DMS 273 treated with DMSO at 0.1 percent for 48 hours (cell line): Measurements from ENCODE around the gene PSME1.

Experiments used
- DNase-seq: peaks from one replicate; lab custom pipeline; 2025; lab: John Stamatoyannopoulos, UW

Gene PSME1

DNA sequence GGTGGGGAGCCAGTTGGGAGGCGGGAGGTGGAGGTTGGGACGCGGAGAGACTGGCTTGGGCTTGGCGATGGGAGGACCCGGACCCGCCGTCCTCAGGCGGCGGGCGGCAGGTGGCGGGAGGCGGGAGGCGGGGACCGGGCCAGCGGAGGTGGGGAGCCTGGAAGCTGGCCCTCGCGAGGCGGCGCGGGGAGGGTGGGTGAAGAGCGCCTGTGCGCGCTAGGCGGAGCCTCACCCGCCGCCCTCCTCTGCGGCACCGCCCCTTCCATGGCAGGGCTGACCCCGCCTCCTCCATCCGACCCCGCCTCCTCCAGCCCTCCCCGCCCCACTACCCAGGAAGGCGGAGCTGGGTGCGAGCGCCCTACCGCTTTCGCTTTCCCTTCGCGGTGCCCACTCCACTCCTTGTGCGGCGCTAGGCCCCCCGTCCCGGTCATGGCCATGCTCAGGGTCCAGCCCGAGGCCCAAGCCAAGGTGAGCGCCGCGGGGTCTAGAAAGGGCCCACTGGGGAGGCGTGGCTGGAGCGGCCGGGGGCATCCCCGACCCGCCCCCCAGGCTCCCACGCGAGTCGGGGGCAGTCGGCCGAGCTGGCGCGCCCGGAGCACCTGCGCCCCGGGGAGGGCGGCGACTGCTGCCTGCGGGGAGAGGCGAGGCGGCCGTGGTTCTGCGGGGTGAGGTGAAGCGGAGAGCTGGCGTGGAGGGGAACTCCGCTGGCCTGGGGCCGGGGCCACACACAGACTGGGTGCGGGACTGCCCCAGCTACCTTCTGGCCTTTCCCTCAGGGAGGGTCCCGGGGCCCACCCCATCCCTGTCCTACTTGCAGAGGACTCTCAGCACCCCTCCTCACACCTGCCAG, at the start of gene PSME1:
PSME1 (plus strand) TSS at position 361 of the 850 bp plus-strand sequence; CDS start at position 430, 69 bp downstream.
- peak; percentile 67 for DNase-seq

DNA sequence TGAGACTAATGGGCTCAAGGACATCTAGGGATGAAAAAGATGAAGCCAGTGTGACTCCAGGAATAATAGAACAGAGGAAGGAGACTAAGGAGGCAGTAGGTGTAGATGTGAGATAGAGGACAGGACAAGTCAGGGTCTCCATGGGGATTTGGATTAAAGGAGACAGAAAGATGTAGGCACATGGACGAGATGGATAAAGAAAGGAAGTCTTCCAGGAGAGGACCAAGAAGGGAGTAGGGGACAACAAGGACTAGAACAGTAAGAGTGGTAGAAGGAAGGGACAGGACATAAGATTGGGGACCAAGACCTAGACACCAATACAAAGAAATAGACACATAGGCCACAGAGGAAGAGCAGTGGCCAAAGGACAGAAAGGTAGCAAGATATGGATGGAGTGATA, 49.0 kb upstream of the PSME1 start:
- no peak for DNase-seq

- DNase-seq, result no peak
Observed at GRCh38 chr14:24088095-24088494, 47.9 kb upstream of the PSME1 start.

DNA sequence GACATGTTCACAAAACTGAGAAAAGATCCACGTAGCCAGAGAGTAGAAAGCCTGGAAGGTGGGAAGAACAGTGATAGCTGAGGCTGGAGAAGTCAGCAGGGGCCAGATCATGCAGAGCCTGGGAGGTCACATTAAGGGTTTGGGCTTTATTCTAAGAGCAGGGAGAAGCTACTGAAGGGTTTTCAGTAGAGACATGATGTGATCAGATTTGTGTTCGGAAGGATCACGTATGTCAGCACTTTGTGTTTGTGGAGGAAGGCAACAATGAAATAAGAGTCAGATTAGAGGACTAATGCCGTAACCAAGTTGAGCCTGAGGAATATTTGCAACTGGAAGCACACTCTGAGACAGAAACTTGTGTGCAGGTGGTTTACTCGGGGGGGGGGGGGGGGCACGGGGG, 46.1 kb upstream of the PSME1 start:
- DNase-seq, result no peak

DNA sequence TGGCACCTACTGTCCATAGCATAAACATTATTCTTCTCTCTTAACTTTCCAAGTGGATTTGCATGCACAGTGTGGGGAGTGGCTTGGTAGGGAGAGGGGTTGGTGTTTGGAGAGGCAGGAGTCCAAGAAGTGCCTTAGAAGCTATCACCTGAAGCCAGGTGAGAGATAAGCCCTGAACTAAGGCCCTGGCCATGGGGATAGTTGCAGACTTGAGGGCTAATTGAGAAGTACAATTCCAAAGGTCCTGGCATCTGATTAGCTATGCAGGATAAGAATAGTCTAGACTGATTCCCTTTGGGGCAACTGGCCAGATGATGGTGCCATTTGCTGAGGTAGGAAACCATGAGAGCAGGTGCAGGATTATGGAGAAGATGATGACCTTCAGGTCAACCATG, 43.9 kb upstream of the PSME1 start:
- DNase-seq, result no peak

GRCh38 chr14:24092505-24093206, 43.3 kb upstream of the PSME1 start:
- DNase-seq, result no peak

GRCh38 chr14:24093207-24093900, 42.6 kb upstream of the PSME1 start:
- DNase-seq, result no peak

DNA sequence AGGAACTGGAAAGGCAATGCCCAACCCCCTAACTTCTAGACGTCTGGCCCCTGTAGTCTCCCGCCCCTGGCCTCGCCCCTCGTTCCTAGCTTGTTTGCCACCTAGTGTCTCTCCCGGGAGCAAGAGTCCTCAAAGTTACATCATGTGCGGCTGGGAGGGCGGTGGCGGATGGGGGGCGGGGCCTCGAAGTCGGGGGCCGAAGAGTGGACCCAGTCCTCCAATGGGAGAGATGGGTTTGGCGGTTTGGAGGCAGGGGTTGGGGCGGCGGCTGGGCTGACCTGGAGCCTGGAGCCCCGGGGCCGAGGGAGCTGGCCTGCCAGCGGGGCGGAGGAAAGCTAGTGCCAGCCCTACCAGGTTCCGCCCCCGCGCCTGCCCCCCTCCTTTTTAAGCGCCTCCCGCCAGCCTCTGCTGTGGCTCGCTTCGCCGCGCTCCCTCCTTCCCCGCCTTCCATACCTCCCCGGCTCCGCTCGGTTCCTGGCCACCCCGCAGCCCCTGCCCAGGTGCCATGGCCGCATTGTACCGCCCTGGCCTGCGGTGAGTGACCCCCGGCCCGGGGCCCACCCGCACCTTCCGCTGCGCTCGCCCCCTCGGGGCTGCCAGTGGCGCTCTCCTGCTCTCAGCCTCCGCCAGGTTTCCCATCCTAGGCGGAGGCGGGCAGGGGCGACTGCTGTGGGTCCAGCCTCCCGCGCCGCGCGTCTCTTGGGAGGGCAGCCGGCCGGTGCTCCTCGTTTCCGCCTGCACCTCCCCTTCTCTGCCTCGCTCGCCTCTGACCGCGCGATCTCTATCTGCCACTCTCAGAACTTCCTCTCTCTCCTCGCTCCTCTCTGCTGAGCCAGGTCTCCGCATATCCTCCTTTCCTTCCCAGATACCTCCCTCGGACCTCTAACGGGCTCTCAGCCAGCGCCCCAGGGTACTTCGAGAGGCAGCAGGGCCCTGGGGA, 41.8 kb upstream of the PSME1 start, which contains the start of gene PCK2:
PCK2 (plus strand) TSS at position 411 of the 940 bp plus-strand sequence; CDS start at position 506, 95 bp downstream.
- DNase-seq, result peak; percentile 73

DNA sequence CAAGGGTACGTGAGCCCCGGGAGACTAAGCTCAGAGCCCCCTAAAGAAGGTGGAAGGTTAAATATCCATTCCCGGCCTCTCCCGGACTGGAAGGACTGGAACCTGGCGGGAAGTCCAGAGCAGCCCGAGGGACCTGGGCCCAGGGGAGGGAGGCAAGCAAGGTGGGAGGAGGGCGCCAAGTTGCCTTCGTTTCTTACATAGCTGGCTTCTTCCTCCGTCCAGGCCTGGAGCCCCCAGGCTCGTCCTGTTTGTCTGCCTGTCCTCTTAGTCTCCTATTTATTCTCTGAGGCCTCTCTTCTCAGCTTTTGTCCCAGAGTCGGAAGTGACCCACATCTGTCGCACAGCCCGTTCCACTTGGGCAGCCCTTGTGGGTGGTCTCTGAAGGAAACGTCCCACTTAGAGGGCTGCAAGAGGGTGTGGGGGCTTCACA, 41.1 kb upstream of the PSME1 start:
- no peak for DNase-seq

DNA sequence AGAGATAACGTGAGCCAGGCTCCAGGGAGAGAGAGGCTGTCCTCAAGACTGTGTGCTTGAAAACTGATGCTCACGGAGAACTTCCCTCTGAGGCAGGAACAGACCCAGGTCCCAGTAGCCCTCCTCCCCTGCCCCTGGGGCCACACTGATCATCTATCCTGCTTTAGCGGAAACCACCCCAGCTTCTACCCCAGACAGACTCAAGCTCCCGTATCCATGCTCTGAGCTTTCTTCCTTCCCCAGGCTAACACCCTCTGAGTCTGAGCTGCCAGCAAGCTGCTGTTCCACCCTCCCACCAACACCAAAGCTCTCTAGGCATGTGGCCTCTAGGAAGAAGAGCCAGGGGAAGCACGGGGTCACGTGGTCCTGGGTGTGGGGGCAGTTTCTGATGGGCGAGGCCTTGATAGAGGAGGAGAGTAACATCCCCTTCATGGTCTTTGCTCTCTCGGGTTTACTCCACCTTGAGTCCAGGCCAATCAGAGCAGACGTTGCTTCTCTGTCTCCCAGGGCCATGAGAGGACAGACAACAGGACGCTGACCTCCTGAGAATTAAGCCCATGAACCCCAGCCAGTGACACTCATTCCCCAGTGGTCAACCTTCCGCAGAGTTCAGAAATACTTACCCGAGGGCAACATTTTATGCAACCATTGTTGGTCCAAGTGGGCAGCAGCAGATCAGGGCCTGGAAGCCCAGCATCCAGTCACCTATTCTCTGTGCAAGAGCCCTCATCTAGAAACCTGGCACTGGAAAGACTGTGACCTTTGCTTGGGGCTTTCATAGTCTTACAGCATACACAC, 40.5 kb upstream of the PSME1 start:
- no peak for DNase-seq

DNA sequence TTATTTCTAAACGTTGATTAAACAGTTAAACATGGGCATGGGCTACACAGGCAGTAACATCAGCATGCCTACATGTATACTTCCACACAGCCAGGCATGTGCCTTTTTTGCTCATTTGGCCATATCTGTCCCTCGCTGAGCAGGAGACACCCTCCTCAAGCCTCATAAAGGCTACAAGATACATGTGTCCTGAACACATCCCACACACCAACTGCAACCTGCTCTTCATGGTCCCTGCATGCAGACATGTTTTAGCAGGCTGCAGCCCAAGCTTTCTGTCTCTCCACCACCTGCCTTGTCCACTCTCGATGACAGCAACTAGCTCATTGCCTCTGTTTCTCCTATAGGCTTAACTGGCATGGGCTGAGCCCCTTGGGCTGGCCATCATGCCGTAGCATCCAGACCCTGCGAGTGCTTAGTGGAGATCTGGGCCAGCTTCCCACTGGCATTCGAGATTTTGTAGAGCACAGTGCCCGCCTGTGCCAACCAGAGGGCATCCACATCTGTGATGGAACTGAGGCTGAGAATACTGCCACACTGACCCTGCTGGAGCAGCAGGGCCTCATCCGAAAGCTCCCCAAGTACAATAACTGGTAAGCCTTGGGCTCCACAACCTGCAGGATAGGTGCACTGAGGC, 39.3 kb upstream of the PSME1 start:
- DNase-seq, result no peak

- no peak for DNase-seq
Observed at GRCh38 chr14:24098229-24098926, 37.6 kb upstream of the PSME1 start.

DNA sequence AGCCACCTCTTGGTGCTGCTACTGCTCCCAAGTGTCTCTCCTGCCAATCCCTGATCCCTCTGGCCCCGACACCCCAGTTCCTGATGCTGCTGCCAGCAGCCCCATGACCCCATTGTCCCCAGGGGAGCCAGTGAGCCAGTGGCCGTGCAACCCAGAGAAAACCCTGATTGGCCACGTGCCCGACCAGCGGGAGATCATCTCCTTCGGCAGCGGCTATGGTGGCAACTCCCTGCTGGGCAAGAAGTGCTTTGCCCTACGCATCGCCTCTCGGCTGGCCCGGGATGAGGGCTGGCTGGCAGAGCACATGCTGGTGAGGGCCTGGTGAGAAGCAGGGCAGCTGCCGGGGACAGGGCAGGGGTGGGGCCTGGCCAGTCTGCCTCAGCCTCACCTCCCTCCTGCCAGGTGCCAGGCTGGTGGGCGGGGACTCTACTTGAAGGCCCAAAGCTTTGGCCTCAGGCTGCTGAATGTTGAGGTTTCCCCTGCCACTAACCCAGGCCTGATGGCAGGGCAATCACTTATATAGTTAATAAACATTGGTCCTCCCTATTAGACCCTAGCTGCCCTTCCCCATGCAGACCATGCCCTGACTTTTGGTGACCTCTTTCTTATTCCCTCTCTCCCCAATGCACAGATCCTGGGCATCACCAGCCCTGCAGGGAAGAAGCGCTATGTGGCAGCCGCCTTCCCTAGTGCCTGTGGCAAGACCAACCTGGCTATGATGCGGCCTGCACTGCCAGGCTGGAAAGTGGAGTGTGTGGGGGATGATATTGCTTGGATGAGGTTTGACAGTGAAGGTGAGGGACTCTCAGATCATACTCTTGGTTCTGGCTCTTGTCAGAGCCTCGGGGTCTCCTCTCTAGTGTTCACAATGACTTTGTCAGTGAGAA, 36.8 kb upstream of the PSME1 start:
- DNase-seq, result no peak

GRCh38 chr14:24100197-24100981, 35.6 kb upstream of the PSME1 start:
- no peak for DNase-seq

- no peak for DNase-seq
Observed at GRCh38 chr14:24100982-24101494, 35.0 kb upstream of the PSME1 start.

DNA sequence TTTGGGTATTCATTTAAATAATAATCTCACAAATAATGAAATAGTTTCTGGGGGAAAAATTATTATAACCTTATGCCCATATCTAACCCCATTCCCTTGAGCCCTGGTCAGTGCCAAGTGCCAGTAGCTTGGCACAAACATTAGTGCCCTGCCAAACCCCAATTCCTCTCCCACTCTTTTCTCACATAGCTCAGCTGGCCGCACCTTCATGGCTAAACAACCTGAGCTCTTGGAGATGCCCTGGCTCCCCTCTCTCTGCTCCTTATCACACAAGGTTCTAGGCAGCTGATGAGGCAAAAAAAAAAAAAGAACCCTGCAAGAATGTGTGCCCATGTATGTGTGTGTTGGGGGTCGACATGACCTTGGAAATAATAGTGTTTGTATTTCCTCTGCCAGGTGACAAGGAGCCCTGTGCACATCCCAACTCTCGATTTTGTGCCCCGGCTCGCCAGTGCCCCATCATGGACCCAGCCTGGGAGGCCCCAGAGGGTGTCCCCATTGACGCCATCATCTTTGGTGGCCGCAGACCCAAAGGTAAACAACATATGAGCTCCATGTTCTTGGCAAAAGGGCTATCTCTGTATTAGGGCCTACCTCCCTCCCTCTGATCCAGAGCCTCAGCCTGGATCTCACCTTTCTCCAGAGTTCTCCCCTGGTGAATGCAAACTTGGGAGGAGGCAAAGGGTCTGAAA, 33.5 kb upstream of the PSME1 start:
- DNase-seq, result no peak

DNA sequence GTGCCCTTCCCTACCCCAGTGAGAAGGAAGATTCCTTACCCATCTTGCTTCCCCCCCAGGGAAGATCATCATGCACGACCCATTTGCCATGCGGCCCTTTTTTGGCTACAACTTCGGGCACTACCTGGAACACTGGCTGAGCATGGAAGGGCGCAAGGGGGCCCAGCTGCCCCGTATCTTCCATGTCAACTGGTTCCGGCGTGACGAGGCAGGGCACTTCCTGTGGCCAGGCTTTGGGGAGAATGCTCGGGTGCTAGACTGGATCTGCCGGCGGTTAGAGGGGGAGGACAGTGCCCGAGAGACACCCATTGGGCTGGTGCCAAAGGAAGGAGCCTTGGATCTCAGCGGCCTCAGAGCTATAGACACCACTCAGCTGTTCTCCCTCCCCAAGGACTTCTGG, 32.5 kb upstream of the PSME1 start:
- DNase-seq, result no peak
